GM12873 (cell line): ENCODE data around the gene KNCN.
A peak's percentile ranks its signal among the peaks of the same experiment; 100 is the strongest.

Experiments used
- CTCF ChIP-seq: IDR thresholded peaks from 2 replicates; pipeline ENCODE4 v1.5.1; 2012; ENCODE audit warnings: low read depth, mild to moderate bottlenecking, moderate library complexity, low read length, control low read depth; ENCODE audit not compliant: insufficient read depth; ENCODE audit errors: missing control alignments

KNCN gene

GRCh38 chr1:46532498-46533178 lies 18.8 kb downstream of the KNCN start:
- TF ChIP-seq CTCF, result peak; percentile 56

- TF ChIP-seq CTCF, result no peak
These were observed 19.4 kb downstream of the KNCN start for GRCh38 chr1:46532095-46532494.

GRCh38 chr1:46530791-46531409 lies 20.5 kb downstream of the KNCN start:
- no peak for TF ChIP-seq CTCF

- TF ChIP-seq CTCF, result no peak
These were observed 21.1 kb downstream of the KNCN start for GRCh38 chr1:46530311-46530710.

- no peak for TF ChIP-seq CTCF
These were observed 22.3 kb downstream of the KNCN start for GRCh38 chr1:46529031-46529630.

GRCh38 chr1:46528297-46528955 lies 23.0 kb downstream of the KNCN start:
- TF ChIP-seq CTCF, result no peak
